Suprapubic skin (tissue), 4 donors: ENCODE measurements around the gene RBM38. TPM values are rescaled to one million over a fixed set of nuclear protein-coding genes. Genes with fewer than 3 reads are reported as not detected.

Source experiments
- DNase-seq, 2 donors: peaks; one replicate each; pipeline ENCODE4 v3.0.0-alpha.2; 2019; ENCODE audit warnings: low spot score in 2 of 2
- H3K27ac ChIP-seq: fragments of 200-600 bp; sonication (generic); one replicate; pipeline ENCODE4 v1.5.1; 2019
- H3K27me3 ChIP-seq: fragments of 200-600 bp; sonication (generic); one replicate; pipeline ENCODE4 v1.5.1; 2019
- H3K36me3 ChIP-seq: fragments of 200-600 bp; sonication (generic); one replicate; pipeline ENCODE4 v1.5.1; 2019
- H3K4me1 ChIP-seq: fragments of 200-600 bp; sonication (generic); one replicate; pipeline ENCODE4 v1.5.1; 2019
- H3K4me3 ChIP-seq: fragments of 200-600 bp; sonication (generic); one replicate; pipeline ENCODE4 v1.5.1; 2019; ENCODE audit warnings: mild to moderate bottlenecking
- H3K9me3 ChIP-seq: fragments of 200-600 bp; sonication (generic); one replicate; pipeline ENCODE4 v1.5.1; 2019
- EP300 ChIP-seq: sonication (generic); formaldehyde crosslinking; IDR thresholded peaks from one replicate; pipeline ENCODE4 v1.6.1; 2017; ENCODE audit warnings: antibody characterized with exemption
- POLR2A ChIP-seq, 2 donors: fragments of 450-650 bp; IDR thresholded peaks; one replicate each; pipeline ENCODE4 v1.6.1; 2017; ENCODE audit warnings: antibody characterized with exemption in 2 of 2, mild to moderate bottlenecking in 2 of 2, moderate library complexity in 2 of 2
- POLR2AphosphoS5 ChIP-seq, 3 donors: sonication (generic); formaldehyde crosslinking; IDR thresholded peaks; one replicate each; pipeline ENCODE4 v1.6.1; 2017; ENCODE audit warnings: antibody characterized with exemption in 3 of 3
- WGBS: methylation state at CpG from one replicate; pipeline ENCODE4 v1.1.5; 2018; 5-methylcytosine and 5-hydroxymethylcytosine counted together
- total RNA-seq, 4 donors: library from RNA; depleted of rRNA; stranded (reverse); fragments of >200 nt; gene quantifications; one replicate each; pipeline ENCODE4 v1.1.0, GENCODE V29; 2016
- TF ChIP-seq, protein P1 (sequence below), 2 donors: fragments of 200-600 bp in 1 of 2; fragments of 450-650 bp in 1 of 2; sonication (generic) in 1 of 2; IDR thresholded peaks; one replicate each; pipeline ENCODE4 v1.5.1; 2016 to 2019; ENCODE audit warnings: antibody characterized with exemption in 2 of 2, mild to moderate bottlenecking in 1 of 2, moderate library complexity in 1 of 2

Gene RBM38
- total RNA-seq, 4 donors from 2014 or later = 8.7 to 16.7 (median 12.8) TPM

DNA sequence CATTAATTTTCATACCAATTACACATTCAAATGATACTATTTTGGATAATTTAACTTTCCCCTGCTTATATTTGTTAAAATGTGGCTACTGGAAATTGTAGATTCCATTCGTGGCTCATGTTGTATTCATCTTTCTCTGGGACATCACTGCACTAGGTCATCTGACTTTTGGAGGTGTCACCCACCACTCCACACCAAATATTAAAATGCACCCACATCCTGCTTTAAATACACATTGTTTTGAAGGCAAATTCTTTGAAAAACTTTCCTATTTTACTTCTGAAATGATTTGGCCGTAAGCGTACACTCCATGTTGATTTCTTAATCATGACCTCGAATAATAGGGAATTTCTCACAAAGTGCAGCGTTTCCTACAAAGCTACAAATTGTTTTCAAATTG is 8.7 kb upstream of the RBM38 start:
- peaks cover 40% of the 10 kb centered on the region for H3K36me3 ChIP-seq

DNA sequence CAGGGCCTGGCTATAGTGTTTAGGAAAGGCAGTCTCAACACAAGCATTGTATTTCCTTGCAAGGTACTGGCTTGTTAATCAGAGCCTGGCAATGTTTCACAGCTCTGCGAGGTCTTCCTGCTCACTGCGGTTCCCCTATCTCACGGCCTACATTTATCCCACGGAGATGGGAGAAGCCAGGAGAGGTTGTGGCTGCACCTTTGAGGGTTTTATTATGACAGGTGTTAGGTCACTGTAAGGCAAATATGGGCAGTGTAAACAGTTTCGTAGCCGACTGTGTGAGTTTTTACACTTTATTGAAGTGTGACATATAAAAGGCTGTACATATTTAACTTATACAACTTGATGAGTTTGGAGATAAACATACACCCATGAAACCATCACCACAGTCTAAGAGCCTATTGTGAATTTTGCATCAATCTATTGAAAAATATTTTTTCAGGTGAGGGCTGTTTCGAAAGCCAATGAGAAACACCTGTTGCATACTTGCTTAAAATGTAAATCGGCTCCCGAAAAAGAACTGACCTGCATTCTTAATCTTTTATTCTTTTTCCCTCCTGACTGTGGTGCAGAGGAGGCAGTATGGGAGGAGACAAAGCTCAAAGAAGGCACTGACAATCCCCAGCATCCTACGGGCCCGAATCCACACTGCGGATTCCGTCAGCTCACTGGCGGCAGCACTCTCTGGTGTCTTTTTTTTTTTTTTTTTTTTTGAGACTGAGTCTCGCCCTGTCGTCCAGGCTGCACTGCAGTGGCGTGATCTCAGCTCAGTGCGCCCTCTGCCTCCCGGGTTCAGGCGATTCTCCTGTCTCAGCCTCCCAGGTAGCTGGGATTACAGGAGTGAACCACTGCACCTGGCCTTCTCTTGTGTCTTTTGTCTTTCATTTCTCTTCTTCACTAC is 7.5 kb upstream of the RBM38 start:
- no peaks in the 10 kb centered on the region for H3K9me3 ChIP-seq
- H3K4me1 ChIP-seq = no peaks in the 10 kb centered on the region
- DNase-seq = no peak
- H3K27me3 ChIP-seq = no peaks in the 10 kb centered on the region
- no peak for TF ChIP-seq EP300
- 93% methylated on average over 20 of the region's 20 CpGs for WGBS
- H3K36me3 ChIP-seq = peaks cover 28% of the 10 kb centered on the region
- H3K4me3 ChIP-seq = no peak overlapping the region
- no peak overlapping the region for H3K27ac ChIP-seq

More for the DNA sequence above, 8.7 kb upstream of the RBM38 start:
- H3K27ac ChIP-seq = no peak overlapping the region
- no peaks in the 10 kb centered on the region for H3K27me3 ChIP-seq
- TF ChIP-seq POLR2A (IDR thresholded peaks at IDR 0.05) = no peak
- 83% methylated on average over 5 of the region's 5 CpGs for WGBS
- DNase-seq = no peak
- no peaks in the 10 kb centered on the region for H3K4me1 ChIP-seq
- H3K4me3 ChIP-seq = no peak overlapping the region
- H3K9me3 ChIP-seq = no peaks in the 10 kb centered on the region

DNA sequence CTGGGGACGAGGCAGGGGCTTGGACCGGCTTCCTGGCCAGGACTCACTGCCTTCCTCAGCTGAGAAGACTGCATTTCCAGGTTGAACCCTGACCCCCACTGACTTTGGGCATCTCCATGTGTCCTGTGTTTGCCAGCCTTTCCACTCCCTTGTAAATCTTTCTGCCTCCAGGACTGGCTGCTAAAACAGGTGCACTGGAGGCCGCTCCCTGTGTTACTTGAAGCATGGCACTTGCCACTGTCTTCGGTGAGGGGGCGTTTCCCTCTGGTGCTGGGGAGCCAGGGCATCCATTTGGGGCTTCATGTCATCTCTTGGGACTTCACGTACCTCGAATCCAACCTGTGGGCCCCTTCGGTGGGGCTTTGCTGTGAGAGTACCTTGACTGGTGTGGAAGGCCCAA is 6.7 kb upstream of the RBM38 start:
- 91% methylated on average over 8 of the region's 8 CpGs for WGBS
- Histone ChIP-seq H3K4me3 (no peak overlapping the region), H3K4me1 (peaks cover 7% of the 10 kb centered on the region), H3K27me3 (no peaks in the 10 kb centered on the region), H3K9me3 (no peaks in the 10 kb centered on the region), H3K36me3 (peaks cover 21% of the 10 kb centered on the region), H3K27ac (no peak overlapping the region)
- DNase-seq = peak; percentile 51 to 70
- TF ChIP-seq EP300 = no peak
- TF ChIP-seq, protein P1, sequence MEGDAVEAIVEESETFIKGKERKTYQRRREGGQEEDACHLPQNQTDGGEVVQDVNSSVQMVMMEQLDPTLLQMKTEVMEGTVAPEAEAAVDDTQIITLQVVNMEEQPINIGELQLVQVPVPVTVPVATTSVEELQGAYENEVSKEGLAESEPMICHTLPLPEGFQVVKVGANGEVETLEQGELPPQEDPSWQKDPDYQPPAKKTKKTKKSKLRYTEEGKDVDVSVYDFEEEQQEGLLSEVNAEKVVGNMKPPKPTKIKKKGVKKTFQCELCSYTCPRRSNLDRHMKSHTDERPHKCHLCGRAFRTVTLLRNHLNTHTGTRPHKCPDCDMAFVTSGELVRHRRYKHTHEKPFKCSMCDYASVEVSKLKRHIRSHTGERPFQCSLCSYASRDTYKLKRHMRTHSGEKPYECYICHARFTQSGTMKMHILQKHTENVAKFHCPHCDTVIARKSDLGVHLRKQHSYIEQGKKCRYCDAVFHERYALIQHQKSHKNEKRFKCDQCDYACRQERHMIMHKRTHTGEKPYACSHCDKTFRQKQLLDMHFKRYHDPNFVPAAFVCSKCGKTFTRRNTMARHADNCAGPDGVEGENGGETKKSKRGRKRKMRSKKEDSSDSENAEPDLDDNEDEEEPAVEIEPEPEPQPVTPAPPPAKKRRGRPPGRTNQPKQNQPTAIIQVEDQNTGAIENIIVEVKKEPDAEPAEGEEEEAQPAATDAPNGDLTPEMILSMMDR (IDR thresholded peaks at IDR 0.05) = no peak
- TF ChIP-seq POLR2A (IDR thresholded peaks at IDR 0.05) = no peak
- no peak for TF ChIP-seq POLR2AphosphoS5 (IDR thresholded peaks at IDR 0.05)

DNA sequence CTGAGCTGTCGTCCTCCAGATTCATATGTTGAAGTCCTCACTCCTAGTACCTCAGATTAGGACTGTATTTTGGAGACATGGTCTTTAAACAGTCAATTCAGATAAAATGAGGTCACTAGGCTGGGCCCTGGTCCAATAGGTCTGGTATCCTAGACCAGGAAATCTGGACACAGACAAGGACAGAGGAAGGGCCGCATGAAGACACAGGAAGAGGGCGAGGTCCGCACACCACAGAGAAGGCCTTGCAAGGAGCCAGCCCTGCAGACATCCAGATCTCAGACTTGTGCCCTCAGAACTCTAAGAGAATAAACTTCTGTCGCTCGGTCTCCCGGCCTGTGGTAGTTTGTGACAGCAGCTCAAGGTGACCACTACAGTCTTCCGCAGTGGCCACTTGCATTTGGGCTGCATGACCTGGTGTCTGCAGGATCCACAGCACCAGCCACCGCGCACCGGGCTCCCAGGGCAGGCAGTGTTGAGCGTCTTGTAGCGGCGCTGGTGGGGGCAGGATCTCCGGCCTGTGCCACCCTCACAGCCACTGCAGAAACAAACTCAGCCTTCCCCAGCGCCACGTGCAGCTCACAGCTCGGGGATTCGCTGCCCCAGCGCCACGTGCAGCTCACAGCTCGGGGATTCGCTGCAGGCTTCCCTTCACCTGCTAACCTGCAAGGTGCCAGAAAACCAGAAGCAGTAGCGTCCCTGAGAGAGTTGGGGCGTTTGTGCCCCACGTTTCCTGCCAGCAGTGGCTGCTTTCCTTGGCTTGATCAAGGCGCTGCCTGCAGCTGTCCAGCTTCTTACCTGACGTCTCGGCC is 6.0 kb upstream of the RBM38 start:
- no peak for TF ChIP-seq POLR2A (IDR thresholded peaks at IDR 0.05)
- DNase-seq = peak; percentile 52 to 72
- Histone ChIP-seq H3K36me3 (peaks cover 21% of the 10 kb centered on the region), H3K9me3 (no peaks in the 10 kb centered on the region), H3K27me3 (no peaks in the 10 kb centered on the region), H3K4me3 (no peak overlapping the region), H3K4me1 (peaks cover 14% of the 10 kb centered on the region), H3K27ac (no peak overlapping the region)
- WGBS = 88% methylated on average over 18 of the region's 29 CpGs

DNA sequence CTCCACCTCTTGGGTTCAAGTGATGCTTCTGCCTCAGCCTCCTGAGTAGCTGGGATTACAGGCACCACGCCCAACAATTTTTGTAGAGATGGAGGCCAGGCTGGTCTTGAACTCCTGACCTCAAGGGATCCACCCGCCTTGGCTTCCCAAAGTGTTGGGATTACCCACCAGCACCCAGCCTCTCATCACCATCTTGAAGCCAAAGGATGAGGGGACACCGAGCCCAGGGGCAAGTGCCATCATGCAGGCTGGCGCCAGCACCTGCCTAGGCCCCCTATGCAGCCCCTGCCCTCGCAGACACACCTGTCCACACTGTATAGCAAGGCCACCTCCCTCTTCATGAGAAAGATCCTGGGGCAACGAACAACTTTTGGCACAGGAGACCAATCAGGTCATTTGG is 5.3 kb upstream of the RBM38 start:
- H3K4me1 ChIP-seq = peaks cover 22% of the 10 kb centered on the region

DNA sequence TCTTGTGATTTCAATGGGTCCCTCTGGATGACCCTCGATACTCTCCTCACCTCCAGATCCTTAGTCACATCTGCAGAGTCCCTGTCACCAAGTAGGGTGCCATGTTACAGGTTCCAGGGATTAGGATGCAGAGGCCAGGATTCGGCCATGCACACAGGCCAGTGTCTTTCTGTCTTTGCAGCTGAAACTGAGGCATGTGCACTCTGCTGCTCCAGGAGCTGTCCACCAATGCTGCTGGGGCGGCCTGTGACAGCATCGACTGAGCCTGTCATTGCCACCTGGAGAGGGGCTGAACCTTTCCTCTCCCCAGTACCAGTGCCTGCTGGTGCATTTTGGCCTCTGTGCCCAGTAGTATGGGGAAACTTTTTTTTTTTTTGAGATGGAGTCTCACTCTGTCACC is 4.4 kb upstream of the RBM38 start:
- no peak overlapping the region for H3K4me3 ChIP-seq
- H3K36me3 ChIP-seq = peaks cover 11% of the 10 kb centered on the region
- H3K27ac ChIP-seq = no peak overlapping the region
- WGBS = 89% methylated on average over 4 of the region's 4 CpGs
- H3K4me1 ChIP-seq = peaks cover 26% of the 10 kb centered on the region
- TF ChIP-seq, protein P1 (IDR thresholded peaks at IDR 0.05) = no peak
- TF ChIP-seq POLR2A (IDR thresholded peaks at IDR 0.05) (no peak), EP300 (no peak), POLR2AphosphoS5 (IDR thresholded peaks at IDR 0.05) (no peak)
- H3K9me3 ChIP-seq = no peaks in the 10 kb centered on the region
- no peak for DNase-seq
- H3K27me3 ChIP-seq = no peaks in the 10 kb centered on the region

More for the DNA sequence above, 5.3 kb upstream of the RBM38 start:
- Histone ChIP-seq H3K36me3 (peaks cover 13% of the 10 kb centered on the region), H3K4me3 (no peak overlapping the region), H3K27me3 (no peaks in the 10 kb centered on the region), H3K27ac (no peak overlapping the region), H3K9me3 (no peaks in the 10 kb centered on the region)
- TF ChIP-seq POLR2A (IDR thresholded peaks at IDR 0.05) = no peak
- TF ChIP-seq, protein P1 (IDR thresholded peaks at IDR 0.05) = no peak
- no peak for TF ChIP-seq POLR2AphosphoS5 (IDR thresholded peaks at IDR 0.05)
- no peak for TF ChIP-seq EP300
- DNase-seq = no peak
- WGBS = 92% methylated on average over 5 of the region's 6 CpGs
